Activated CD8-positive, alpha-beta T cell treated with anti-CD3 and anti-CD28 coated beads for 36 hours (primary cell): ENCODE data around the gene MRPS11. TPM values are rescaled to one million over a fixed set of nuclear protein-coding genes. Genes with fewer than 3 reads are reported as not detected.

Experiments used
- ATAC-seq: fragments of 200-7000 bp; cut with Tn5 transposase; one replicate; pipeline ENCODE4 v1.10.0; 2021; ENCODE audit warnings: mild to moderate bottlenecking, moderate library complexity
- CTCF ChIA-PET: fragments of 350-600 bp; sonication (Branson Sonifier 250); formaldehyde crosslinking; loops from one replicate; lab custom pipeline; 2021; ENCODE audit warnings: antibody characterized with exemption; lab: Charles Lee
- POLR2A ChIA-PET: fragments of 350-600 bp; sonication (Branson Sonifier 250); formaldehyde crosslinking; loops from one replicate; lab custom pipeline; 2021; ENCODE audit warnings: antibody characterized with exemption; lab: Charles Lee
- DNase-seq: peaks from one replicate; pipeline ENCODE4 v3.0.0-alpha.2; 2020
- H3K27ac Mint-ChIP-seq: one replicate; pipeline ENCODE4 v1.8.0; 2021; ENCODE audit warnings: mild to moderate bottlenecking, mixed read lengths
- H3K27me3 Mint-ChIP-seq: one replicate; pipeline ENCODE4 v1.8.0; 2021; ENCODE audit warnings: mixed read lengths
- H3K36me3 Mint-ChIP-seq: one replicate; pipeline ENCODE4 v1.8.0; 2021; ENCODE audit warnings: low read depth, mixed read lengths
- H3K4me1 Mint-ChIP-seq: one replicate; pipeline ENCODE4 v1.8.0; 2021; ENCODE audit warnings: low read depth, mixed read lengths
- H3K4me3 Mint-ChIP-seq: one replicate; pipeline ENCODE4 v1.8.0; 2021; ENCODE audit warnings: mild to moderate bottlenecking, moderate library complexity, mixed read lengths
- H3K9me3 Mint-ChIP-seq: one replicate; pipeline ENCODE4 v1.8.0; 2021; ENCODE audit warnings: mixed read lengths
- CTCF ChIP-seq: fragments of 200-600 bp; IDR thresholded peaks from one replicate; pipeline ENCODE4 v1.8.0; 2022; ENCODE audit warnings: antibody characterized with exemption, mild to moderate bottlenecking
- intact Hi-C: fragments of 100-400 bp; cut with micrococcal nuclease; formaldehyde crosslinking; loops from one replicate; pipeline ENCODE4 v1.10.0; 2022
- total RNA-seq, 2 experiments: library from RNA; stranded (reverse); gene quantifications; one replicate each; pipeline ENCODE4 v1.2.3, GENCODE V29; 2021

The MRPS11 gene
- total RNA-seq, 2 experiments from 2014 or later = 54.3 to 55.4 TPM

GRCh38 chr15:88454236-88454635, 13.3 kb upstream of the MRPS11 start:
- Mint-ChIP-seq H3K4me3 (no peak overlapping the region), H3K9me3 (no peaks in the 10 kb centered on the region), H3K27ac (no peak overlapping the region), H3K4me1 (peaks cover 4% of the 10 kb centered on the region), H3K27me3 (peaks cover 4% of the 10 kb centered on the region), H3K36me3 (peaks cover 7% of the 10 kb centered on the region)
- DNase-seq (no peak), ATAC-seq (no peak)
- no peak for TF ChIP-seq CTCF
- CTCF ChIA-PET = interaction anchor here (0.8 to 3.2 kb wide), 10 partner anchors 10 to 211 kb away, joined by 3 to 28 read pairs (median 4); partner anchors contain the start of genes MRPL46 and MRPS11
- POLR2A ChIA-PET = interaction anchor here (1.1 to 1.4 kb wide), 2 partner anchors 9 to 12 kb away, joined by 3 to 4 read pairs; no protein-coding TSS in a partner anchor
- intact Hi-C loops = loop anchor here (10.0 kb wide), 1 partner anchor 209 kb away; no protein-coding TSS in a partner anchor

- ChIA-PET POLR2A (interaction anchor here (1.4 to 2.4 kb wide), 2 partner anchors 10 to 12 kb away, joined by 4 to 12 read pairs; partner anchors contain the start of genes MRPL46 and MRPS11), CTCF (interaction anchor here (0.7 to 3.2 kb wide), 14 partner anchors 9 to 212 kb away, joined by 3 to 28 read pairs (median 3); partner anchors contain the start of genes MRPL46 and MRPS11)
- H3K27me3 Mint-ChIP-seq = no peaks in the 10 kb centered on the region
- intact Hi-C loops = loop anchor here (10.0 kb wide), 1 partner anchor 210 kb away; no protein-coding TSS in a partner anchor
- ATAC-seq (peak; percentile 89), DNase-seq (peak; percentile 67)
- H3K4me3 Mint-ChIP-seq = no peak overlapping the region
- peaks cover 12% of the 10 kb centered on the region for H3K36me3 Mint-ChIP-seq
- no peaks in the 10 kb centered on the region for H3K9me3 Mint-ChIP-seq
- peak; percentile 67 for TF ChIP-seq CTCF
- peaks cover under 1% of the 10 kb centered on the region for H3K4me1 Mint-ChIP-seq
- H3K27ac Mint-ChIP-seq = no peak overlapping the region
Measured at GRCh38 chr15:88454867-88455810, 12.4 kb upstream of the MRPS11 start.

GRCh38 chr15:88456733-88457132, 10.8 kb upstream of the MRPS11 start:
- Mint-ChIP-seq H3K27ac (no peak overlapping the region), H3K36me3 (peaks cover 17% of the 10 kb centered on the region), H3K4me3 (no peak overlapping the region), H3K9me3 (no peaks in the 10 kb centered on the region), H3K27me3 (no peaks in the 10 kb centered on the region), H3K4me1 (no peaks in the 10 kb centered on the region)
- ATAC-seq (no peak), DNase-seq (no peak)
- POLR2A ChIA-PET = interaction anchor here (0.7 to 2.4 kb wide), 2 partner anchors 9 to 10 kb away, joined by 3 to 12 read pairs; partner anchors contain the start of genes MRPL46 and MRPS11
- intact Hi-C loops = loop anchor here (10.0 kb wide), 1 partner anchor 212 kb away; no protein-coding TSS in a partner anchor
- CTCF ChIA-PET = interaction anchor here (0.8 to 3.2 kb wide), 5 partner anchors 8 to 212 kb away, joined by 3 to 28 read pairs (median 11); partner anchors contain the start of genes MRPL46 and MRPS11
- TF ChIP-seq CTCF = no peak

GRCh38 chr15:88463870-88464532, 3.5 kb upstream of the MRPS11 start:
- intact Hi-C loops = no loop called here
- Mint-ChIP-seq H3K9me3 (no peaks in the 10 kb centered on the region), H3K27me3 (no peaks in the 10 kb centered on the region), H3K4me3 (no peak overlapping the region), H3K27ac (no peak overlapping the region), H3K36me3 (peaks cover 31% of the 10 kb centered on the region), H3K4me1 (peaks cover 28% of the 10 kb centered on the region)
- ChIA-PET CTCF (interaction anchor here (1.1 to 3.5 kb wide), 3 partner anchors 8 to 14 kb away, joined by 3 to 17 read pairs (median 9); no protein-coding TSS in a partner anchor), POLR2A (interaction anchor here (0.9 to 1.7 kb wide), 3 partner anchors 12 to 158 kb away, joined by 3 to 5 read pairs (median 3); no protein-coding TSS in a partner anchor)
- no peak for ATAC-seq
- no peak for DNase-seq
- no peak for TF ChIP-seq CTCF
